GM23248 (cell line): ENCODE results near the gene MYH6.

Experiments used
- EZH2 ChIP-seq: fragments of 200-600 bp; sonication (generic); IDR thresholded peaks from 2 replicates; pipeline ENCODE4 v1.6.1; 2018; ENCODE audit warnings: antibody characterized with exemption, mild to moderate bottlenecking; ENCODE audit not compliant: insufficient read depth, poor library complexity, severe bottlenecking
- EZH2phosphoT487 ChIP-seq: fragments of 200-600 bp; sonication (generic); IDR thresholded peaks from 2 replicates; pipeline ENCODE4 v1.6.1; 2018; ENCODE audit warnings: antibody characterized with exemption, moderate library complexity, mild to moderate bottlenecking, low read depth; ENCODE audit not compliant: insufficient read depth

GRCh38 chr14:23399136-23399535 lies 8.9 kb downstream of the MYH6 start:
- no peak for TF ChIP-seq EZH2phosphoT487
- no peak for TF ChIP-seq EZH2
